ENCODE measurements around the gene IGFBP6.

DNA sequence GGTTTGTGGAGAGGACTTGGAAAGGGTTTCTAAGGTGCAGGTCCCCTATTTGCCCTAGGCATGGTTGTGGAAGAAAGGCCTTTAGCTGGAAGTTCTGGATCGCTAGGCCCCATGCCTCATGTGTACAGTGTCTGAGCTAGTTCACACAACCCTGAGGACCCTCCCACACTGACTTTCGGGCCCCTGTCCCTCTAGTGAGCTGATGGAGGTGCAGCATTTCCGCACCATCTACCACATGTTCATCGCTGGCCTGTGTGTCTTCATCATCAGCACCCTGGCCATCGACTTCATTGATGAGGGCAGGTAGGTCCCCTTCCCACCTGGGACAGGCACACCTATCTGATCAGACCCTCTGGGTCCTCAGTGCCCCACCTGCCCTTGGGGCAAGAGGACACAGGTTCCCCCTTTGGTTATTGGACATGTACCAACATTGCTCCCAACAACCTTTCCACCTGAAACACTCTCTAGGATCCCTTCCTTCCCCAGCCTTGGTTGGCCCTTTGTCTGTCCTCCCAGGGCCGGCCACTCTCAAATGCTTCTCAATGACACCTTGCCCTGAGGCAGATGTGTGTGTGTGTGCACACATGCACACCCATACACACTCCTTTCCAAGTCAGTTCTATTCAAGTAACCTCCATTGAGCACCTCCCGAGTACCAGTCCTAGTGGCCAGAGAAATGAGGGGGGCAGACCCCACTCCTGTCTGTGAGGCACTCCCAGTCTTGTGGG is 8.4 kb downstream of the IGFBP6 start:
- TF ChIP-seq, protein P1, sequence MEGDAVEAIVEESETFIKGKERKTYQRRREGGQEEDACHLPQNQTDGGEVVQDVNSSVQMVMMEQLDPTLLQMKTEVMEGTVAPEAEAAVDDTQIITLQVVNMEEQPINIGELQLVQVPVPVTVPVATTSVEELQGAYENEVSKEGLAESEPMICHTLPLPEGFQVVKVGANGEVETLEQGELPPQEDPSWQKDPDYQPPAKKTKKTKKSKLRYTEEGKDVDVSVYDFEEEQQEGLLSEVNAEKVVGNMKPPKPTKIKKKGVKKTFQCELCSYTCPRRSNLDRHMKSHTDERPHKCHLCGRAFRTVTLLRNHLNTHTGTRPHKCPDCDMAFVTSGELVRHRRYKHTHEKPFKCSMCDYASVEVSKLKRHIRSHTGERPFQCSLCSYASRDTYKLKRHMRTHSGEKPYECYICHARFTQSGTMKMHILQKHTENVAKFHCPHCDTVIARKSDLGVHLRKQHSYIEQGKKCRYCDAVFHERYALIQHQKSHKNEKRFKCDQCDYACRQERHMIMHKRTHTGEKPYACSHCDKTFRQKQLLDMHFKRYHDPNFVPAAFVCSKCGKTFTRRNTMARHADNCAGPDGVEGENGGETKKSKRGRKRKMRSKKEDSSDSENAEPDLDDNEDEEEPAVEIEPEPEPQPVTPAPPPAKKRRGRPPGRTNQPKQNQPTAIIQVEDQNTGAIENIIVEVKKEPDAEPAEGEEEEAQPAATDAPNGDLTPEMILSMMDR (IDR thresholded peaks at IDR 0.05; ENCODE audit: low read length), result no peak
- no peak for TF ChIP-seq EZH2 (optimal IDR thresholded peaks at IDR 0.05; ENCODE audit: low read depth, low read length)
